CD4-positive, alpha-beta T cell treated with Interferon alpha-2 for 1 hour (primary cell): ENCODE results near the gene ANTXR1.
"Not testable (repeated sequence)": the region's sequence is repeated elsewhere in the genome, so short reads cannot be mapped to it uniquely, and the experiment has no call there.

Source experiments
- DNase-seq, 2 donors: peaks; one replicate each; pipeline ENCODE4 v3.0.0-alpha.2; 2020 to 2022

Gene ANTXR1

DNA sequence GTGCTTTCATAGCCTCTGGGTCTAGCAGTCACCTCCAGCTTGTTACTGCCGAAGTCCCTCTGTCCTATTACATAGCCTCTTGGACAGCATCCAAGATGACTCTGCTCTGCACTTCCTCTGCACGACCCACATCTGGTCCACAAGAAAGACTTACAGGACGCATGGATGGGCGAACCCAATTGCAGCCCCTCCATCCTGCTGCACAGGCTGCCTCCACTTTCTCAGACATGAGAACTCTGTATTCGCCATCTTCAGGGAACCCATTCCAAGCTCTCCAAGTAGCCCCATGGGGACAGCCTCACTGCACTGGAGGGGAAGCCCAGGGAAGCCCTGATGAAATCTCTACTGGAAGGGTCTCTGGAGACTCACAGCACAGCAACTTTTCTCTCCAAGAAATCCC, 201.9 kb downstream of the ANTXR1 start:
- no peak for DNase-seq

DNA sequence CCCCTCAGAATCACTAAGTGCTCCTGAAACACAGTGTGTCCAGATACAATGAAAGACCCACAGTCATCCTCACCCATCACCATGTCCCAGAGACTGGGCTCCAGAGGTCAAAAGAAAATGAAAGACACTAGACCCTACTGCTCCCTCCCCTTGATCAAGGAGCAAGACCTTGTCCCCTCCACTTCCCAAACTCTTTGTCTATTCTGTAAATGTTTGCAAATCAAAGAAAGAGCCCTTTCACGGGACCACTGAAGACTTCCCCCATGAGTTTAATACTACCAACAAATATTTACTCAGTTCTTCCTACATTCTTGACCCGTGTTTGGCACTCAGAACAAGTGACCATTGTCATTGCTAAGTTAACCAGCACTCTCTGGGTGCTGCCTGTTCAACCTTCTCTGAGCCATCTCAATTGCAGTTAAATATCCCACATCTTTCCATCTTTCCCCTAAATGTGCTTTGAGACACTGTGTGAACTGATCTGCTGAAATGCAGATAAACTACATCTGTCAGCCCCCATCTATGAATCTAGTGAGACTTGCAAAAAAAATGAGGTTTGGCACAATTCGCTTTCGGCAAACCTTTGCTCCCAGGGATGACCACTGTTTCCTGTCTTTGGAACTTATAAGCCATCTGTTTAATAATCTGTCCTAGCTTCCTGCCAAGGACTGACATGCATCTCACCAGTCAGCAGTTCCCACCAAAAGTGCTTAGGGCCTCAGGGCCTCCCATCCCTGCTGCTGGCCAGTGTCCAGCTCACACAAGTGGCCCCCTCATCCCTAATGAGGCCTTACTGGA, 203.8 kb downstream of the ANTXR1 start:
- no peak for DNase-seq

DNA sequence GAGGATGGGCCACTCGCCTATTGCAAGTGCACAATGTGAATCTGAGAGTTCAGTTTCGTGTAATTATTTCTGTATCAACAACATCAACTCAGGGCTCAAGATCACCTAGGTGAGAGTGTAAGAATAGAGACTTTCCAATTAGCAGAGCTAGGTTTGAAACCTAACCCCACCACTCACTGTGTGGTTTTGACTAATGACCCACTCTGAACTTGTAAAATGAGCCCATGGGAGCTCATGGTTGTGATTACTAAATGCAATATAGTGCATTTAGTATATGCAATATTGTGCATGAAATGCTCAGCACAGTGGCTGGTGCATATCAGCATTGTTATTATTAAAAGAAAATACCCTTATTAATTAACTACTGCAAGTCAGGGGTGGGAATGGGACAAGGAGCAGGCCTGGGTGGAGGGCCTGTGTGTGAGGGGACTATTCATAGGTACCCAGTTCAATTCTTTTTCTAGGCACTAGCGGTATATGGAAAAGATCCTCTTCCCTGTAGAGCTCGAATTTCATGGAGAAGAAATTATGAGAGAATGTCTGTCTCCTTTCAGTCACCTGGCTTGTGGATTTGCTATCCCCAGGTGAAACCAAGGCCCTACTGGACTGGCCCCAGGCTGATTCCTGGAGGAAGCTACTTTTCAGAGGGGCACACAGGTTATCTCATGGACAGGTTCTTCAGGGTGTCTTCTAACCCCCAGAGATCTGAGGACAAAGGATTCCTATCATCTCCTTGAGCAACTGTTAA, 204.5 kb downstream of the ANTXR1 start:
- no peak for DNase-seq

DNA sequence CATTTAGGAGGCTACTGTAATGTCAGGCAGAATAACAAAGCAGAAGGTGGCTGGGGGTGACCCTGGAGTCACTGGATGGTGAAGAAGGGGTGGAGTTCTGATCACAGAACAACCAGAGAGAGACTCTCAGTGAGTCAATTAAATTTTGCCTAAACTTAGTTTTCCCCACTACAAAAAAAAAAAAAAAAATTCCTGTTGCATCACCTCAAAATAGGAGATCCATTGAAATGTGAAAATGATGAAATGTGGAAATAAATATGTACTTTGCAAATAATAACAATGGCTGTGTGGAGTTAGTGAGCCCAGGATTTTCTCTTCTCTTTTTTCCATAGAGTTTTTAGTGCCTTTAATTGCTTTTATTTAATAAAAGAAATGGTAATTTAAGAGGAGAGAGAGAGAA, 208.5 kb downstream of the ANTXR1 start:
- DNase-seq = no peak

DNA sequence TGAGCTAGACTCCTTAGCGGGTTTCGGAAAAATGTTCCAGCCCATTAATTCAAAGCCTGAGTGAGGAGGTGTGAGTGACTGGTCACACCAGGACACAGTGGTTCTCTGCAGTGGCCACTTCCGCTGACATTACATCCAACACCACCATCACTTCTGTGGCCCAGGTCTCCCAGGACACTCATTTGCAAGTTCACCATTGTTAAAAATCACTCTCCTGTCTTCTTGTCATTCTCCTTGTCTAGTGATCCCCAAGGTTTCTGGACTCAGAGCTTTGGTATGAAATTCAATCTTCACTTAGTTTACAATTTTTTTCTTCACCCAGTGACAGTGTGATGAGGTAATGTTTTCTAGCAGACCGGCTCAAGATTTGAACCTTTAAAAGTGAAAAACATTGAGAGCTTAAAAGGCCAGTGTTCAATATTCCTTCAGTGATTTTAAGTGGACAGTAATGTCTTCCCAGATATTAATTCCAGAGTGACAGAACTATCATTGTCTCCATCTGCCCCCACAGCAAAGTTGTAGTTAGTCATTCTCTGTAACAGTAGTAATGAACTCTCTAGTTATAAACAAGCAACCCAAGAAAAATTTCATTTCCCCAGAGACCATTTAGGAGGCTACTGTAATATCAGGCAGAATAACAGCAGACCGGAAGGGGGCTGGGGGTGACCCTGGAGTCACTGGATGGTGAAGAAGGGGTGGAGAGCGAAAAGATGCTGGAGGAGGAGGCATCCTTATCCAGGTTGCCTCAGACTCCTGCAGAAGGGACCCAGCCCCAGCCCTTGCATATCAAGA, 209.2 kb downstream of the ANTXR1 start:
- no peak for DNase-seq

DNA sequence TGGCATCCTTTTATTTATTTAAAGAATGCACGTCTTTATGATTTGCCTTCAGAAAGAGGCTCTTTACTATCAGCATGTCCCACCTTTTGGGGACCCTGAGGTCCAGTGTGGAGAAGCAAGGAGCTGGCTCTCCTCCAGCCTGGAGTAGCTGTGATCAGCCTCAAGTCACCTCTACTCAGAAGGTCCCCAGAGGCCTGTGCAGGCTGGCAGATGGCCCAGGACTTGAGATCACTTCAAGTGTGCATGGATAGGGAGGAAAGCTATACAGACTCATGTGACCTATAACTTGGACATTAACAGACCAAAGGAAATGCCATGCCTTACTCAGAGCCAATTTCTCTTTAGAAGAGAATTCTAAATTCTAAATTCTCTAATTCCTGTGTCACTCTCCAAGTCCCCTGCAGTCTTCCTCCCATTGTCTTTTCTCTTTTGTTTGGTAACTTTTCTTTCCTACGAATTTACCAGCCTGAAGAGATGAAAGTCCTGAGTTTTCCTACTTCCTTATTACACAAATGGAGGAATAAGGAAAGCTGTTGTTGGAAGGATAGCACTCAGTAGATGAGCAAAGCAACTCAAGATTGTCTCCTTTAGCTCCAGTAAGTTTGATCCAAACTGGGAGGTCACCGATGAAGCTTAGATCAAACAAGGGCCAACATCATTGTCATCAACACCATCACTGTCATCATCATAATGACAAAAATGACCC, 210.1 kb downstream of the ANTXR1 start:
- no peak for DNase-seq

DNA sequence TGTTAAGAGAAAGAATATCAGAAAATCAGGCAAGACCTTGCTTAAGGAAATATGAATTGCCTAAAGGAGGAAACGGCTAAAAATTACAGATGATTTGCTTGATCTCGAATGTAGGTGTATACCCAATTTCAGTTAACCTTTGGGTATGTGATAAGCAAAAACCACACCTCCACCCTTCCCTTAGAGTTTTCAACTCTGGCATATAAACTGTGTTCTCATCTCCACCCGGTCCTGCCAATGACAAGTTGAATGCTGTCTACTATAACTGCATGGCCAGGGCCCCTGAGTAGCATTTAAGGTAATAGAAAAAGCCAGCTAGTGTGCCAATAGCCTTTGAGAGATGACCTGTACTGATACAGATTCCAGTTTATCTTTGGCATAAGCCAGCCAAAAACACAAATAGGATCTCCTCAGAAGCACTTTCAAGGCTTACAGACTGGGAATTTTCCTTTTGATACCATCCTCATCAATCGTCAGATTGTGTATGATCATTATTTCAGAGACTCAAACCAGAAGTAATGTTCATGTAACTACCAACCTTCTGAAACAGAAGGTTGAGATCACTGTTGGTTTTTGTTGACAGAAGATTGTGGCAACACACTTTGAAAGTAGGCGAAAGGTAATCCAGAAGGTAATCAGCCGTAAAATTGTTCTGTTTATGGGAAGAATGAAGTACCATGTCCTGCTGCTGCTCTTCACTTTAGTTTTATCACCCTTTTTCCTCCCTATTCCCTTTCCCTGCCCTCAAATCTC, 211.0 kb downstream of the ANTXR1 start:
- no peak for DNase-seq

DNA sequence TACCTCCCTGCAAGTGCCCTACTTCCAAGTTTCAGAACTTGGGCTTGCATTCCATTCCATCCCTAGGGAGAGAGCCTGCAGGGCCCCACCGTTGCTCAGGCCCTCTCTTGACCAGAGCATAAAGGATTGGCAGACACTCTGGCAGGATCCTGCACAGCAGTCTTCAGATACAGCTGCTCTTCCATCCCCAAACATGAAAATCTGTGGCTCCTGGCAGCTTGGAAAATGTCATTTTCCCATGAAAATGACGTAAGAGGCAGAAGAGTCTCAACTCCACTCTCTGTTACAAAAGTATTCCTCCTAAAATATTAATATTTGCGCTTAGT, 211.5 kb downstream of the ANTXR1 start:
- no peak for DNase-seq

DNA sequence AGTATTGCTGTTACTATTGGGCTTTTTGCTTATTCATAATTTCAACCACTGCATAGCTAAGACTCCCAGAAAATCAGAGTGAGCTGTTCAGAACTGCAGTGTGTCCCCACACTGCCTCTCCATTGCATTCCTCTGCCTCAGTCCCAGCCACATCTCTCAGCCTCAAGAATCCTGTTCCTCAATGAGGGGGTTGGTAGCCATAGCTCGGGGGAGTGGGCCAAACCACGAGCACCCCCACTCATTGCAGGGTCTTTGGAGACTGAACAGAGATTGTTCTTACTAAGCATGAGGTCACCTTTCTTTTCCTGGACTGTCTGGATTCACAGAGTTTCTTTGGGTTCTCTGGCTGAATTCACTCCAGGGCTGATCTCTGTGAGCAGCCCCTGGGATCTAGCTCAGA, 213.0 kb downstream of the ANTXR1 start:
- no peak for DNase-seq

DNA sequence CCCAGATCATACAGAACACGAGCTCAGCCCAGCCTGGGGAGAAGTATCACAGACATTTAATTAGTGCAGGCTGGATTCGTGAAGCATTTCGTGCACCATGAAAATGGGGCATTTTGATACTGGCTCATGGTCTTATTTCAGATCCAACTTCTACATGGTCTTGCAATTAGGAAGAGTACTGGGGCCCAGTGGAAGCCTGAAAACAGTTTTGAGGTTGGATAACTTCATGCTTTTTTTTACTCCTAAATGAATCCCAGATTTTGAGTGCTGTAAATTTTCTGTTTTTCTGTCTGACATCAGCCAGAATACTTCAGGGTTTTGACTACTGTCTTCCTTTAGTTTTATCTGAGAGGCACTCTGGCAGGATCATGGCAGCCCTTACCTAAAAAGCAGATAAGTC, 213.9 kb downstream of the ANTXR1 start:
- no peak for DNase-seq

DNA sequence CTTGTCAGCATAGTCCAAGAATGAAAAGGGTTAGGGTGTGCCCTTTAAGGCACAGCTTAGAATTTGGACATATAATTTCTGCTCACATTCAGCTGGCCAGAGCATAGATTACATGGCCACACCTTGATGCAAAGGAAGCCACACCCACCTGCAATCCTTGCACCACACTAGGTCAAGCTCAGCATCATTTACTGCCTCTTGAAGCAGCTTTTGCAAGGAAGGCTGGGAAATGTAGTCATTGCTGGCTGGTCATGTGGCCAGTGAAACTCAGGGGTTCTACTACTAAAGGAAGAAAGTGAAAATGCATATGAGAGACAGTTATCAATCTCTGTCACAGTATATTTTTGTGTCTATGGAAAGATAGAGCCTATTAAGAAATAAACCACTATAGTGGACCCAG, 214.7 kb downstream of the ANTXR1 start:
- no peak for DNase-seq

DNA sequence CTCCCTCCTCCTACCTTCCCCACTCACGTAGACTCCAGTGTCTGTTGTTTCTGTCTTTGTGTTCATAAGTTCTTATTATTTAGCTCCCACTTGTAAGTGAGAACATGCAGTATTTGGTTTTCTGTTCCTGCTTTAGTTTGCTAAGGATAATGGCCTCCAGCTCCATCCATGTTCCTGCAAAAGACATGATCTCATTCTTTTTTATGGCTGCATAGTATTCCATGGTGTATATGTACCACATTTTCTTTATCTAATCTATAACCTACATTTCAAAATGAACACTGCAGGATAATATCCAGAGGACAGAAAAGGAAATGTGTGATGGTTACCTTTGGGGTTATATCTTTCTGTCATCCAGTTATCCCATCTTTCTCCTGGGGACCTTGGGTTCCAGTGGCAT, 218.0 kb downstream of the ANTXR1 start:
- DNase-seq = not testable (repeated sequence)

DNA sequence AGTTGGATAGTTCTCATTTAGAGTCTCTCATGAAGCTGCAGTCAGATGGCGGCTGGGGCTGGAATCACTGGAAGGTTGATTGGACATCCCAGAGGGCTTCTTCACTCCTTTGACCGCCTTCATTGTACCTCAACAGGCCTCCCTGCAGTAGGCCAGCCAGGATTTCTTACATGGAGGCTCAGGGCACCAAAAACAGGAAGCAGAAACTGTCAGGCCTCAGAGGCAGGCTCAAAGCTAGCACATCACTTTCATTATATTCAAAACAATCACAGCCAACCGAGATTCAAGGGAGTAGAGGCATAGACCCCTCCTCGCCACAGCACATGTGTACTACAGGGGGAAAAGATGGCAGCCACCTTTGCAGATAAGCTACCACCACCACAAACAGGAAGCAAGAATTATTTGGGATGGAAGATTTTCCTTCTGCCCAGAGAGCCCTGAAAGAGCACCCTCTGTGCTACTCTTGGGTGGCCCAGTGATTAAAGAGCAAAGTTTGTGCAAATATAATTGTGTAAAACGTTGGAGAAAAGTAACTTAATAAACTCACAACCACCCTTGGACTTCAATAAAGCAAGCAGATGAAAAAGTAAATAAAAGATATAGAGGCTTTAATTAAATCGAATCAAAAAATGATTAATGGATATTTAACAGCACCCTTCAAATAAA, 218.8 kb downstream of the ANTXR1 start:
- no peak for DNase-seq

DNA sequence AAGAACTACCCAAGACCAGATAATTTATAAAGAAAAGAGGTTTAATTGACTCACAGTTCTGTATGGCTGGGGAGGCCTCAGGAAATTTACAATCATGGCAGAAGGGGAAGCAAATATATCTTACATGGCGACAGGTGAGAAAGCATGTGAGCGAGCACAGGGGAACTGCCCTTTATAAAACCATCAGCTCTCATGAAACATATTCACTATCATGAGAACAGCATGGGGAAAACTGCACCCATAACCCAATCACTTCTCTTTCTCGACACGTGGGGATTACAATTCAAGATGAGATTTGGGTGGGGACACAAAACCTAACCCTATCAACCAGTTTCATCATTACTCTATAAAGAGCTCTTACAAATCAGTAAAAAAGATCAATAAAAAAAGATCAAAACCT, 222.9 kb downstream of the ANTXR1 start:
- DNase-seq = not testable (repeated sequence)

DNA sequence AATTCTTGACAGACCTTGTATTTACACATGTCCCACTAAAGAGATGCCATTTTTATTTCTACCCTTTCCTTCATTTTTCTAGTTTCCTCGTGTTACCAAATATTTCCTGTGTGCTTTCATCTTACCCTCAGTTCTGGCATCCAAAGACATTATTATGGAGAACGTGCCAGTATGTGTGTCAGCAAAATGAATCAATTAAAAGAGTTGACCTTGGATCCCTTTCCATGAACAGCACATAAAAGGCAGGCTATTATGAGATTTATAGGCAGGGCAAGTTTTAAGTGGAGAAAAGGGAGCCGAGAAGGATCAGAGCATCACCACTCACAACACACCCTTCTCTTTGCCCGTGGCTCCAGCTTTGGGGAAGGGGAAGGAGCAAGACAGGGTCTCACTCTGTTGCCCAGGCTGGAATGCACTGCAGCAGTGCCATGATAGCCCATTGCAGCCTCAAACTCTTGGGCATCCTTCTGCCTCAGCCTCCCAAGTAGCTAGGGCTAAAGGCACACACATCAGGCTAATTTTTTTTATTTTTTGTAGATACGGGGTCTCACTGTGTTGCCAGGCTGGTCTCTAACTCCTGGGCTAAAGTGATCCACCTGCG, 224.2 kb downstream of the ANTXR1 start:
- DNase-seq = no peak

DNA sequence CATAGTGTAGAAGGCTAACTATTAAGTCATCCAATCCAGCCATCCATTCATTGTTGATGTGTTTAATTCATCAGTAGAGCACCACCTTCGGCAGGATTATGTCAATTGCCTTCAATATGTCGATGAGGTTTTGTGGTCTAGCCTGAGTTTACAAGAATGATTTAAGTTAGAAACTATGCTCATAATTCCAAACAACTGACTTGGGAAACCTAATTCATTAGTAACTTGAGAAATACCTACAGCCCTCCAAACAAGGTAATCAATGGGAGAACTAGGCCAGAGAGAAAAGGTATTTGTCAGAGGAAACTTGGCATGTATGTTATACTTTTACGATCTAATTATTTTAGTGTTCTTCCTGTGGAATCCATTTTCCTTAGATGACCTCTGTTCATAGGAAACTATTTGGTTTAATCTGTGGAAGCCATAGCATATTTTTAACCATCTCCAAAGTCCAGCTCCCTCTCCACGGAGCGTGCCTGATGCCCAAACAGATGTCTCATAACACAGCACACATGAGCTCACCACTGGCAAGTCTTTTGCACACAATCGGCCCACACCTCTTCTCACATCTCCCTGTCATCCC, 225.6 kb downstream of the ANTXR1 start:
- no peak for DNase-seq

DNA sequence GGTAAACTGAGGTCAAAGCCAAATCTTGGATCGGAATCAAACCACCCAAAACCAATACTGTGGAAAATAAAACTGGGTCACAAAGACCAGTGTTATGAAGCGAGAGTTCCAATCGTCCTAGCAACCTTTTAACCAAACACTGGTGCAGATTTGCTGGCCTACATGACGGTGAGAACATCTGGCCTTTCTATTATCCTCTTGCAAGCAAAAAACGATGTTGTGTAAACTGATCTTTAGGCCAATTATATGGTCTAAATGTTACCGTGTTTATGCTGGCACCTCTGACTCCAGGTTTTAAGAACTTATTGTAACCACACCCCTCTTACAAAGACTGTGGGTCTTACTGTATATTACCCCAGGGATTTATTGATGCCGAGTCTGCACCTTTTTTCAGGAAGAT, 228.1 kb downstream of the ANTXR1 start:
- no peak for DNase-seq

DNA sequence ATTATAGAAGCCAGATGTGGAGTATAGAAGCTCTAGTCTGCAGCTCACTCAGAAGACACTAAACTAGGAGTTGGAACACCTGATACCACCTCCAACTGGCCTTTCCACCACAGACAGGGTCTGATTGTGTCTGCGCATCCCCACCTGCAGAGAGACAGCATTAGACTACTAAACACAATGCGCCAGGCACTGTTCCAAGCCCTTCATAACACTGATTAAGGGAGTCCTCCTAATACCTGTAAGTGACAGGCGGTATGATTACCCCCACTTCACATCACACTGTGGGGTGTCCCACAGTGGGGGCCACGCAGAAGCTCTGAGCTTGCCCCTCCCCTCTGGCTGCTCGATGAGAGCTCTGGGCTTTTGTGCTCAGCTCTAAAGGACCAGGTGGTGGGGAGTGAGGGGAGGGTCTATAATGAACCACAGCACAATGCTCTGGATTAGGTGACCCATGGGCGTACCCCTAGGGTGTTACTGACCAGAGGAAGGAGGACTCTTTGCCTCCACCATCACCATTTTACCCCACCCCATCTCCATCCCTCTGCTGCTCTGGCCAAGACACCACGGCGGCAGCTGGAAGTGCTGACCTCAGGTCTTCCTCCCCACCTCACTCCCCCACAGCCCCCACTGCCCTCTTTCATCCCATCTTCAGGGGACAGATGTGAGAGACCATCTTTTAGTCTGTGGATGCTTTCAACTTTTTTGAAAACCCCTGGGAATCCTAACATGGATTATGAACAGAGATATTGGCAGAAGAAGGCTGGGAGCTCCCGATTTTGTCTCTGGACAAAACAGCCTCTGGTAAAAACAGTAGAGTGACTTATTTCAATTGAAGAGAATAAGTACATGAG, 228.9 kb downstream of the ANTXR1 start:
- no peak for DNase-seq

DNA sequence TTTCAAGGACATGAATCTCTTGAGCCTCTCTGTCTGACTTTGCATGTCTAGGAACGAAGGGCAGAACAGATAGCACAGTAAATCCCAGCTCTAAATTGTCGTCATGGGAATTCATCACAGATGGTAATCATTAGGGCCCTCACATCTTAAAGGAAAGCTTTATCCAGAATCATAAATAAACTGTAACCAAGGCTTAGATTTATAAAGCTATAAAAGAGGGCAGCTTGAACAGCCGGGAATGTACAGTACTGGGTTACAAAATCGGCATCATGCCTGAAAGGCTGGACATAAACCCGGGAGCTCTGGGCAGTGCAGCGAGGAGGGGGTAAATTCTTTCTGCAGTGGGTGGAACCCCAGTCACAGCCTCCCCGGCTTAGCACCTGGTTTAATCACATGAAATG, 229.7 kb downstream of the ANTXR1 start:
- DNase-seq = no peak

DNA sequence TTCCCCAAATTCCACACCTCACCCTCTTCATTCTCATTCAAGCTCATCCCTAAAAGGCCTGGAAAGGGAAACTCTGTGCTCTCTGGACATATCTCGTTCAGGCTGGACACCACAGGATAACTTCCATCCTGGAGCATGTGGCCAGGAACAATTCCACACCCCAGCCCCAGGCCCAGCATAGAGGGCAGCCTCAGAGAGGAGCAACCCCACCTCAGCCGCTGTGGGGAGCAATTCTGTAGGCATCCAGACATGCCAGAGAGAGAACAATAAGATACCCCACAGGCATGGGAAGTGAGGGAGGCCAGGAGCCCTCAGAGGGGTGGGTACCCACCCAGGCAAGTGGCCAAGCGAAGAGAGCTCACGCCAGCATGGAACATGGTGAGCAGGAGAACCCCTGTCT, 230.7 kb downstream of the ANTXR1 start:
- DNase-seq = no peak
